Islet precursor cell (in vitro differentiated cells): Measurements from ENCODE around the gene RAB35.

ENCODE experiments used
- DNase-seq: peaks from one replicate; pipeline ENCODE4 v3.0.0-alpha.2; 2018

Gene RAB35

GRCh38 chr12:120081641-120082040, 34.9 kb downstream of the RAB35 start:
- no peak for DNase-seq

GRCh38 chr12:120079411-120080400, 36.8 kb downstream of the RAB35 start:
- no peak for DNase-seq

- DNase-seq, result peak; percentile 79
These were observed 37.7 kb downstream of the RAB35 start for GRCh38 chr12:120078868-120079267.

GRCh38 chr12:120077260-120077659, 39.3 kb downstream of the RAB35 start:
- no peak for DNase-seq

- DNase-seq, result peak; percentile 17
These were observed 39.9 kb downstream of the RAB35 start for GRCh38 chr12:120076651-120077050.

- DNase-seq, result peak; percentile 12
These were observed 41.4 kb downstream of the RAB35 start for GRCh38 chr12:120075034-120075616.

- DNase-seq, result peak; percentile 45
These were observed 43.9 kb downstream of the RAB35 start for GRCh38 chr12:120072472-120073249.

- DNase-seq, result peak; percentile 18
These were observed 45.0 kb downstream of the RAB35 start for GRCh38 chr12:120071493-120072020.

GRCh38 chr12:120069278-120069677, 47.3 kb downstream of the RAB35 start:
- no peak for DNase-seq

- DNase-seq, result peak; percentile 45
These were observed 48.7 kb downstream of the RAB35 start for GRCh38 chr12:120067901-120068300.

GRCh38 chr12:120067084-120067869, 49.3 kb downstream of the RAB35 start:
- peak; percentile 38 for DNase-seq

- peak; percentile 89 for DNase-seq
These were observed 50.2 kb downstream of the RAB35 start for GRCh38 chr12:120066341-120066740.

- DNase-seq, result no peak
These were observed 51.1 kb downstream of the RAB35 start for GRCh38 chr12:120065472-120065871.

- DNase-seq, result peak; percentile 85
These were observed 52.3 kb downstream of the RAB35 start for GRCh38 chr12:120064054-120064940.

GRCh38 chr12:120062976-120063579, 53.5 kb downstream of the RAB35 start:
- no peak for DNase-seq

- no peak for DNase-seq
These were observed 54.9 kb downstream of the RAB35 start for GRCh38 chr12:120061575-120062214.

GRCh38 chr12:120060717-120061116, 55.8 kb downstream of the RAB35 start:
- DNase-seq, result no peak

- no peak for DNase-seq
These were observed 56.4 kb downstream of the RAB35 start for GRCh38 chr12:120060196-120060595.

- DNase-seq, result no peak
These were observed 59.8 kb downstream of the RAB35 start for GRCh38 chr12:120056739-120057138.
